Mucosa of gallbladder (tissue), 1 donor: ENCODE data around the gene POU2F3. TPM values are rescaled to one million over a fixed set of nuclear protein-coding genes. Genes with fewer than 3 reads are reported as not detected.

Experiments
- DNase-seq: peaks from one replicate; pipeline ENCODE4 v3.0.0-alpha.2; 2020; ENCODE audit warnings: low spot score
- total RNA-seq: library from RNA; stranded (reverse); gene quantifications from one replicate; pipeline ENCODE4 v1.2.1, GENCODE V29; 2021
- donor health status: DM: no; HTN: no; CAD: no.

The POU2F3 gene
- total RNA-seq, 1 donor from 2014 or later, result 6.5 TPM

GRCh38 chr11:120226714-120227113, 13.2 kb upstream of the POU2F3 start:
- DNase-seq, result no peak

GRCh38 chr11:120227228-120227852, 12.6 kb upstream of the POU2F3 start:
- DNase-seq, result no peak

GRCh38 chr11:120228794-120229384, 11.1 kb upstream of the POU2F3 start:
- DNase-seq, result no peak

GRCh38 chr11:120229451-120230424, 10.2 kb upstream of the POU2F3 start:
- no peak for DNase-seq

- DNase-seq, result no peak
Measured at GRCh38 chr11:120230433-120231071, 9.4 kb upstream of the POU2F3 start.

GRCh38 chr11:120231963-120232362, 8.0 kb upstream of the POU2F3 start:
- DNase-seq, result no peak

GRCh38 chr11:120233207-120233803, 6.6 kb upstream of the POU2F3 start:
- DNase-seq, result no peak

- DNase-seq, result peak; percentile 47
Measured at GRCh38 chr11:120235024-120235628, 4.8 kb upstream of the POU2F3 start.

GRCh38 chr11:120236169-120237107, 3.5 kb upstream of the POU2F3 start:
- no peak for DNase-seq

- DNase-seq, result no peak
Measured at GRCh38 chr11:120238968-120239620, 846 bp upstream of the POU2F3 start.

GRCh38 chr11:120240866-120241265, 926 bp downstream of the POU2F3 start:
- no peak for DNase-seq

- no peak for DNase-seq
Measured at GRCh38 chr11:120241277-120241676, 1.3 kb downstream of the POU2F3 start.

- DNase-seq, result no peak
Measured at GRCh38 chr11:120243221-120243620, 3.3 kb downstream of the POU2F3 start.

- no peak for DNase-seq
Measured at GRCh38 chr11:120244476-120245365, 4.8 kb downstream of the POU2F3 start.

- no peak for DNase-seq
Measured at GRCh38 chr11:120245434-120245833, 5.5 kb downstream of the POU2F3 start.

- DNase-seq, result no peak
Measured at GRCh38 chr11:120248551-120249278, 8.8 kb downstream of the POU2F3 start.

- no peak for DNase-seq
Measured at GRCh38 chr11:120249279-120250262, 9.6 kb downstream of the POU2F3 start.
